ENCODE measurements around the gene ATG101. TPM values are rescaled to one million over a fixed set of nuclear protein-coding genes. Genes with fewer than 3 reads are reported as not detected.

The ATG101 gene
- total RNA-seq, 4 donors from 2014 or later = 36.7 to 54.7 (median 40.4) TPM

DNA sequence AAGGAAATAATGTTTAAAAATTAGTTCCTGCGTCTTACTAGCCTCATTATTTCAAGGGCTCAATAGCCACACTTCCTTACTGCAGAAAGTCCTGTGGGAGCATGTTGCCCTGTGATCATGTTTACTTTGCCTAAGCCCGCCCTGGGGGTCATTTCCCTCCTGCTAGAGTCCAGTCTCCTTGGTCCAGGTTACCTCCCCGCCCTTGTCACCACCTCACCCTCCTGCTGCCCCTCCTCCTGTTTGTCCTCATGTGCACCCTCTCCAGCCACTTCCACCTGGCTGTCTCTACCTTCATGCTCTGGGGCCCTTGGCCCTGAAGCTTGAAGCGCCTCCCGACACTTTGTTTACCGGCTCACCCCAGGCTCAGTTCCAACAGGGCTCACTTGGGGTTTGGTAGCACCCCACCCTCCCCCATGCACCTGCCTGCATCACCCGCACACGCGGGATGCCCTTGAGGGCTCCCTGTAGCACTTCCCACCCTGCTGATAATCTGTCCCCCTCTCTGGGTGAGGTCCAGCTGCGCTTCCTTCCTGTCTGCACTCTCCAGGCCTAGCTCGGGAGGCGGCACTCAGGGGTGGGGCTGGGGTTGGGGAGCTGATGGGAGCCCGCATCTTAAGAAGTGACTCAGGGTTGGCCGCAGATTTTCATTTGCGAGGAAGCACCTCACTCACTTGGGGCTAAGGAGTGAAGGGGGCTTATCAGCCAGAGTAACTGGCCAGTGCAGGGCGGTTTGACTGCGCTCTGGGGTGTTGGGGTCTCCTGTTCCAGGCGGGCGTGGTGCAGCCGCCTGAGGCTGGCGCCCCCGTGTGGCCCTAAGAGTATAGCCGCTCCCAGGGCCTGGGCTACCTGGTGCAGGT, 49.8 kb downstream of the ATG101 start:
- H3K27ac ChIP-seq = peak overlapping the region in 1 of 4 donors; percentile 38
- no peaks in the 10 kb centered on the region for H3K9me3 ChIP-seq
- peaks cover 3 to 63% (median 20%) of the 10 kb centered on the region in 3 donors for H3K4me1 ChIP-seq
- intact Hi-C loops (cut with DNase I) = no loop called here
- no peaks in the 10 kb centered on the region for H3K36me3 ChIP-seq
- no peak for TF ChIP-seq POLR2A (IDR thresholded peaks at IDR 0.05)
- TF ChIP-seq CTCF (IDR thresholded peaks at IDR 0.05) = peak; percentile 37 to 73 (median 53)
- DNase-seq = no peak
- no peak overlapping the region for H3K4me3 ChIP-seq
- peaks cover 0 to 49% (median 0%) of the 10 kb centered on the region in 4 donors for H3K27me3 ChIP-seq
- 16 to 37% methylated on average over 8 to 9 of the region's 23 CpGs for WGBS, 2 donors

- no peaks in the 10 kb centered on the region for H3K9me3 ChIP-seq
- H3K4me3 ChIP-seq = no peak overlapping the region
- no peak overlapping the region for H3K27ac ChIP-seq
- peaks cover 3 to 68% (median 26%) of the 10 kb centered on the region in 3 donors for H3K4me1 ChIP-seq
- no peaks in the 10 kb centered on the region for H3K36me3 ChIP-seq
- no peak for DNase-seq
- no peak for TF ChIP-seq POLR2A (IDR thresholded peaks at IDR 0.05)
- TF ChIP-seq CTCF (IDR thresholded peaks at IDR 0.05) = no peak
- intact Hi-C loops (cut with DNase I) = no loop called here
- peaks cover 0 to 41% (median 0%) of the 10 kb centered on the region in 4 donors for H3K27me3 ChIP-seq
- WGBS, 2 donors = 44 to 64% methylated on average over 5 to 12 of the region's 19 CpGs
Observed at GRCh38 chr12:52120951-52121823, 51.4 kb downstream of the ATG101 start.

DNA sequence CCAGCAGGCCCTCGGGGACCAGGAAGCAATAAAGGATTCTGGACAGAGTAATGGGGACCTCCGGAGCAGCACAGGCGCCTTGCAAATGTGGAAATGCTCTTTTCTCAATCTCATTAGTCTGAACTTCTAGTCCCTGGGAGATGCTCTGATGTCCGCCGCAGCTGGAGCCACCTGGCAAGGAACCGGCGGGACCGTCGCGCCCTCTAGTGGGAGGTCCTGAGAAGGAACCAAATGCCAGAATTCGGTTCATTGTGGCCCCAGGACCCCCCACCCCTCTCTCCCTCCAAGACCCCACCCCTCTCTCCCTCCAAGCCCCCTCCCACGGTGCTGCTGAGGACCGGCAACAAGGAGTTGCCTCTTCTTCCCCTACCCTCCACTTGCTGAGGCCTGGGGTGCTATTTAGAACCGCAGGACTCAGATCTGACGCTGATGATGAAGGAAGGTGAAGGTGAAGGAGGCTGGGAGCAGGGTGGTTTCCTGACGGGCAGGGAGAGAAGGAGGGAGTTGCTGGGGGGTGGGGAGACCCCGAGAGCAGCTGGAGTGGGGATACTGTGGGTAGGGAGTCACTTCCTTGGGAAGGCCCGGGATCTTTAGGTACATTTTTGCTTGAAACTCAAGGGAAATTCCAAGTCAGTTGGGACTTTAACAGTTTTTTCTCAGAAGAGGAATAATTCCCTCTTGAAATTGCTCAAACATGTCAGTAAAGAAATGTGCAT, 52.2 kb downstream of the ATG101 start:
- TF ChIP-seq POLR2A (IDR thresholded peaks at IDR 0.05) (no peak), CTCF (IDR thresholded peaks at IDR 0.05) (peak; percentile 37 to 87 (median 54))
- Histone ChIP-seq H3K27me3 (peaks cover 0 to 40% (median 0%) of the 10 kb centered on the region in 4 donors), H3K27ac (no peak overlapping the region), H3K4me1 (peaks cover 3 to 62% (median 21%) of the 10 kb centered on the region in 3 donors), H3K9me3 (no peaks in the 10 kb centered on the region), H3K4me3 (no peak overlapping the region), H3K36me3 (no peaks in the 10 kb centered on the region)
- intact Hi-C loops (cut with DNase I) = no loop called here
- WGBS, 2 donors = 37 to 44% methylated on average over 4 of the region's 18 CpGs
- no peak for DNase-seq

- Histone ChIP-seq H3K27me3 (peaks cover 0 to 40% (median 0%) of the 10 kb centered on the region in 4 donors), H3K4me3 (no peak overlapping the region), H3K4me1 (peaks cover 3 to 61% (median 19%) of the 10 kb centered on the region in 3 donors), H3K9me3 (no peaks in the 10 kb centered on the region), H3K27ac (no peak overlapping the region), H3K36me3 (no peaks in the 10 kb centered on the region)
- TF ChIP-seq CTCF (IDR thresholded peaks at IDR 0.05) (no peak), POLR2A (IDR thresholded peaks at IDR 0.05) (no peak)
- 41 to 64% methylated on average over 3 to 4 of the region's 4 CpGs for WGBS, 2 donors
- DNase-seq = no peak
- intact Hi-C loops (cut with DNase I) = no loop called here
Observed at GRCh38 chr12:52122540-52122871, 52.7 kb downstream of the ATG101 start.
